ENCODE data around the gene SPRR1B.

SPRR1B gene, protein sequence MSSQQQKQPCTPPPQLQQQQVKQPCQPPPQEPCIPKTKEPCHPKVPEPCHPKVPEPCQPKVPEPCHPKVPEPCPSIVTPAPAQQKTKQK

DNA sequence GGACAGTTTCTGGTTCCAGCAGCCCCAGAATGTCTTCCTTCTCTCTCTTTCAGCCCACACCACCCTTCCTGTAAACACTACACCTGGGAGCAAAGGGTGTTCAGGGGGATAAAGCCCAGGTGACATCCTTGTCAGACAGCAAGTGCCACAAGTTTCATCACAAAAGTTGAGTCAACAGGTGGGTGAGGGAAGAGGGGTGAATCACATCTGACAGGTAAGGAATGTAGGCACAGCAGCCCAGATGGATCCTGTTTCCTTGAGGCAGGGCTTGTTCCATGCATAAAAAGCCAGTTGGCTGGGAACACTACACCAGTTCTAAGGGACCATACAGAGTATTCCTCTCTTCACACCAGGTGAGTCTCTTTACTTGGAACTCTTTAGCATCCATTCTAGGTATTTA lies at the start of gene SPRR1B:
SPRR1B (plus strand) TSS at position 309 of the 400 bp plus-strand sequence. CDS start 1,143 bp downstream, outside the sequence.
- Histone ChIP-seq H3K27me3 (replicated peaks; ENCODE audit: control insufficient read depth, insufficient read depth, low read length) (peaks cover 3% of the 10 kb centered on the region), H3K9me3 (ENCODE audit: control insufficient read depth, low read length) (no peaks in the 10 kb centered on the region), H3K9ac (ENCODE audit: low read length) (no peak within 1 kb of the TSS), H3K36me3 (ENCODE audit: control insufficient read depth, insufficient read depth, low read length, severe bottlenecking) (no peaks in the 10 kb centered on the region), H3K4me3 (ENCODE audit: low read length) (no peak within 1 kb of the TSS), H3K4me1 (ENCODE audit: control insufficient read depth, insufficient read depth, low read length) (no peaks in the 10 kb centered on the region)
- DNase-seq (ENCODE audit: low read depth) = no peak

DNA sequence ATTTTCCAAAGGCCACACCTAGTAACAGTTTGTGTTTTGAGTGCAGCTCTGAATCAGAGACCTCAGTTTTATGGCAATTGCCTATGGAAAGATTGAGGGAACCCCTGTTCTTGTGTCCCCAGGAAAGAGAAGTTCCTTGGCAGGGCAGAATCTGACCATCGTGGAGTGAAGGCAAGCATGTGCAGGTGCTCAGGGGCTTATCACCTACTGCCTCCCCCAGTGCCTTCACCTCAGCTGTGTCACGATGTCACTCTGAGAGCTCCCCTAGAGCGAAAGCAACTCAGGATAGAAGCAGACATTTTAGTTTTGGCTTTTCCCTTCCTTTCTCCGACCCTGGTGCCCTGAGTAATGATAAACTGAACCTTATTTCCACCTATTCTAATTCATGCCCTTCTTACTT lies 48.9 kb upstream of the SPRR1B start:
- H3K9me3 ChIP-seq (ENCODE audit: control insufficient read depth, low read length) = no peaks in the 10 kb centered on the region
- no peak overlapping the region for H3K9ac ChIP-seq (ENCODE audit: low read length)
- H3K4me1 ChIP-seq (ENCODE audit: control insufficient read depth, insufficient read depth, low read length) = no peaks in the 10 kb centered on the region
- peaks cover 15% of the 10 kb centered on the region for H3K27me3 ChIP-seq (replicated peaks; ENCODE audit: control insufficient read depth, insufficient read depth, low read length)
- no peak for DNase-seq (ENCODE audit: low read depth)
- no peak overlapping the region for H3K4me3 ChIP-seq (ENCODE audit: low read length)
- no peaks in the 10 kb centered on the region for H3K36me3 ChIP-seq (ENCODE audit: control insufficient read depth, insufficient read depth, low read length, severe bottlenecking)

DNA sequence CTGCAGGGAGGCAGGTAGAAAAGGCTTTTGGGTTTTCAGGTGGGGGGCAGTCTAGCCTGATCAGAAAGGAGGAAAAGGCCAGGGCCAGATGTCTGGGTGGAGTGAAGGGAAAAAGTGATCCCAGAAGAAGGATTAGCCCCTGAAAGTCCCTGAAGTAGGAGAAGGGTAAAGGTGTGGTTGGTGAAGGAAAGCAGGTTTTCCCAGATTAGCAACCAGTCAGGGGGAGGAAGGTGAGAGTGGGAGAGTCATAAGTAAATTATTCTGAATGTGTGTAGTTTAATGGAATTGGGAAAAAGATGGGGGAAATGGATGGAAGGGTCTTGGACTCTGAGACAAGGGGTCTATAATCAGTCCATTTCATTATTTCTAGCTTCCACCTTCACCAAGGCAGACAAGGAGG lies 47.8 kb upstream of the SPRR1B start:
- no peaks in the 10 kb centered on the region for H3K9me3 ChIP-seq (ENCODE audit: control insufficient read depth, low read length)
- no peaks in the 10 kb centered on the region for H3K36me3 ChIP-seq (ENCODE audit: control insufficient read depth, insufficient read depth, low read length, severe bottlenecking)
- H3K4me1 ChIP-seq (ENCODE audit: control insufficient read depth, insufficient read depth, low read length) = no peaks in the 10 kb centered on the region
- H3K9ac ChIP-seq (ENCODE audit: low read length) = no peak overlapping the region
- peaks cover 15% of the 10 kb centered on the region for H3K27me3 ChIP-seq (replicated peaks; ENCODE audit: control insufficient read depth, insufficient read depth, low read length)
- no peak overlapping the region for H3K4me3 ChIP-seq (ENCODE audit: low read length)
- DNase-seq (ENCODE audit: low read depth) = no peak

DNA sequence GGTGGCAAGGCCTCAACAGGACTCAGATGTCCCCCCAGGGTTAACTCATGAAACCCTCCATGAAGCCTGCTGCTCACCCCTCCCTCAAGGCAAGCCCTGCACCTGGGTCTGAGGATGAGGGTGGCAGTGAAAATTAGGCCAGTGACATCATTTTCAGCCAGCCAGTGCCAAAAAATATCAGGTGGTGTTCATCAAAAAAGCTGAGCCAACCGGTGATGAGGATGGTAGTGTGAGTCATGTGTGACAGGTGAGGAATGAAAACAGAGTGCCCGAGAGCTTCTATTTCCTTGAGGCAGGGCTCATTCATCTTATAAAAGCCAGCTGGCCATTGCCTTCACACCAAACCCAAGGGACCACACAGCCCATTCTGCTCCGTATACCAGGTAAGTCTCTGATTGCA lies 47.3 kb upstream of the SPRR1B start, which contains the start of gene SPRR1A:
SPRR1A (plus strand) TSS at position 339 of the 400 bp plus-strand sequence. CDS start 1,150 bp downstream, outside the sequence.
- H3K9me3 ChIP-seq (ENCODE audit: control insufficient read depth, low read length) = no peaks in the 10 kb centered on the region
- no peak within 1 kb of the TSS for H3K4me3 ChIP-seq (ENCODE audit: low read length)
- no peak for DNase-seq (ENCODE audit: low read depth)
- H3K27me3 ChIP-seq (replicated peaks; ENCODE audit: control insufficient read depth, insufficient read depth, low read length) = peaks cover 12% of the 10 kb centered on the region
- H3K36me3 ChIP-seq (ENCODE audit: control insufficient read depth, insufficient read depth, low read length, severe bottlenecking) = no peaks in the 10 kb centered on the region
- H3K4me1 ChIP-seq (ENCODE audit: control insufficient read depth, insufficient read depth, low read length) = no peaks in the 10 kb centered on the region
- H3K9ac ChIP-seq (ENCODE audit: low read length) = no peak within 1 kb of the TSS

DNA sequence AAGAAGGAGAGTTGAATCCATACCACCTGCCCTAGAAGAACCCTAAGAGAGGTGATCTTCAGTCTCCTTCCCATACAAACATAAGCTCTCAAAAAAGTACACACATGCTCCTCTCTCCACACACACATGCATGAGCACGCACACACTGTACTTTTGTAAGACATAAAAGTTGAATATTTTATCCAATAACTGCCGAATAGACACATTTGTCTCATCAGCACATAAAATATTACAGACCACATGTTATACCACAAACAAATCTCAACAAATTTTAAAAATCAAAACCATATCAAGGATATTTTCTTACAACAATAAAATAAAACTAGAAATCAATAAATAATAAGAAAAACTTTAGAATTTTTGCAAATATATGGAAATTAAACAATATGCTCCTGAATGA lies 44.4 kb upstream of the SPRR1B start:
- H3K4me3 ChIP-seq (ENCODE audit: low read length) = no peak overlapping the region
- H3K27me3 ChIP-seq (replicated peaks; ENCODE audit: control insufficient read depth, insufficient read depth, low read length) = peaks cover 3% of the 10 kb centered on the region

DNA sequence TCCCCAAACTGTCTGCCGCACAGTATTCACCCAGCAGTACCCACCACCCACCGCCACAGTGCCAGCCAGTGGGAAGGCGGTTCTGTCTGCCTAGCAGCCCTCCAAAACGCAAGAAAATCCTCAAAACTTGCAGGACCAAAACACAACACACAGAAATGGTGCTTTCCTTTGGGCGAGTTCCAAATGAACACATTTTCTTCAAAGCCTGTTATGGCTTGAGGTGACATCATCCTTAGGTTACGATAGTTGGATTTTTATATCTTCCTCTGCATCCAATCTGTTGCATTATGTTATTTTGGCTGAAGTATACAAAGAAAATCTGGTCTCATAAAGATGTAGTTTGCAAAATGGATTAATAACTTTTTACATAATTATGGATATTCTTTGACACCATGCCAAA lies 37.8 kb upstream of the SPRR1B start:
- Histone ChIP-seq H3K36me3 (ENCODE audit: control insufficient read depth, insufficient read depth, low read length, severe bottlenecking) (no peaks in the 10 kb centered on the region), H3K4me1 (ENCODE audit: control insufficient read depth, insufficient read depth, low read length) (no peaks in the 10 kb centered on the region), H3K4me3 (ENCODE audit: low read length) (no peak overlapping the region), H3K27me3 (replicated peaks; ENCODE audit: control insufficient read depth, insufficient read depth, low read length) (peaks cover 4% of the 10 kb centered on the region), H3K9me3 (ENCODE audit: control insufficient read depth, low read length) (no peaks in the 10 kb centered on the region), H3K9ac (ENCODE audit: low read length) (no peak overlapping the region)
- no peak for DNase-seq (ENCODE audit: low read depth)

More for the DNA sequence above, 44.4 kb upstream of the SPRR1B start:
- Histone ChIP-seq H3K36me3 (ENCODE audit: control insufficient read depth, insufficient read depth, low read length, severe bottlenecking) (no peaks in the 10 kb centered on the region), H3K9me3 (ENCODE audit: control insufficient read depth, low read length) (no peaks in the 10 kb centered on the region), H3K9ac (ENCODE audit: low read length) (no peak overlapping the region), H3K4me1 (ENCODE audit: control insufficient read depth, insufficient read depth, low read length) (no peaks in the 10 kb centered on the region)
- no peak for DNase-seq (ENCODE audit: low read depth)

DNA sequence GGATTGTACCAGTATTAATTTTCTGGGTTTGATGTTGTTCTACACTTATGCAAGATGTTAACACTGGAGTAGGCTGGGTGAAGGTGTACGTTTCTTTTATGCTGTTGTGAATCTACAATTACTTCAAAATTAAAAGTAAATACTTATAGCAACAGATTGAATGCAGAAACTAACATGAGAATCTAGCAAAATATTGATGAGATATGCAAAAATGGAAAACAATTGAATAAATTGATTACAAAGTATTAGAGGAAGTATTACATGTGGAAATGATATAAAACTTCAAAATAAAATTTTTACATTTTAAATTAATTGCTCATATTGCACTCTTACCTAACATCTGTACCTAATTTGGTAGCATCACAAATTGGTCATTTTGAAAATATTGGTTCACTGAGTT lies 35.2 kb upstream of the SPRR1B start:
- Histone ChIP-seq H3K9me3 (ENCODE audit: control insufficient read depth, low read length) (no peaks in the 10 kb centered on the region), H3K36me3 (ENCODE audit: control insufficient read depth, insufficient read depth, low read length, severe bottlenecking) (no peaks in the 10 kb centered on the region), H3K9ac (ENCODE audit: low read length) (no peak overlapping the region), H3K4me1 (ENCODE audit: control insufficient read depth, insufficient read depth, low read length) (no peaks in the 10 kb centered on the region), H3K4me3 (ENCODE audit: low read length) (no peak overlapping the region), H3K27me3 (replicated peaks; ENCODE audit: control insufficient read depth, insufficient read depth, low read length) (peaks cover 8% of the 10 kb centered on the region)
- DNase-seq (ENCODE audit: low read depth) = no peak

DNA sequence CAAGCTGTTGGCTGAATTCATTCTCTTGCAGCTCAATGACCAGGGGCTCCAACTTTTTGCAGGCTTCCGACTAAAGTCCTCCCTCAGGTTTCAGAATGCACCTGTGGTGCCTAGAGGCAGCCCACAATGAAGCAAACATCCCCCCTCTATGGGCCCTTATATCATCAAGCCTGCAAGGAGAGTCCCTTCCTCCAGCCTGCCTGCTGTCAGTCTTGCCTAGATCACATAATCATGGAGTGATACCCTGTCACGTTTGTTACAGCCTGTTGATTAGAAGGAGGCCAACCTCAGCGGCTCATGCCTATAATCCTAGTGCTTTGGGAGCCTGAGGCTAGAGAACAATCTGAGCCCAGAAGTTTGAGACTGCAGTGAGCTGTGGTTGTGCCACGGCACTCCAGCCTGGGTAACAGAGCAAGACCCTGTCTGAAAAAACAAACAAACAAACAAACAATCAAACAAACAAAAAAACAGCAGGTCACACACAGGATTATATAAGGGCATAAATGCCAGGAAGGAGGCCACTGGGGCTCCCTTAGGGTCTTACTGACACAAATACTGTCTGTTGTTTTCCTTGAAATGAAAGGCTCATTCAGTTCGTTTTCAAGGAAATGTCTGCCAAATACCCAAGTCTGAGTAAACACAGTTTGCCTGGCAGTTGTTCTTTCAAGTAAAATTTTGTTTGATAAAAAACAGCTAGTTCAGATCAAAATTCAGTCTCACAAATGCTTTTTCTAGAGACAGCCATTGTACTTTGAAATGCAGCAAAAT lies 34.2 kb upstream of the SPRR1B start:
- Histone ChIP-seq H3K4me3 (ENCODE audit: low read length) (no peak overlapping the region), H3K4me1 (ENCODE audit: control insufficient read depth, insufficient read depth, low read length) (no peaks in the 10 kb centered on the region), H3K9ac (ENCODE audit: low read length) (no peak overlapping the region), H3K27me3 (replicated peaks; ENCODE audit: control insufficient read depth, insufficient read depth, low read length) (peaks cover 8% of the 10 kb centered on the region), H3K9me3 (ENCODE audit: control insufficient read depth, low read length) (no peaks in the 10 kb centered on the region), H3K36me3 (ENCODE audit: control insufficient read depth, insufficient read depth, low read length, severe bottlenecking) (no peaks in the 10 kb centered on the region)
- DNase-seq (ENCODE audit: low read depth) = no peak

DNA sequence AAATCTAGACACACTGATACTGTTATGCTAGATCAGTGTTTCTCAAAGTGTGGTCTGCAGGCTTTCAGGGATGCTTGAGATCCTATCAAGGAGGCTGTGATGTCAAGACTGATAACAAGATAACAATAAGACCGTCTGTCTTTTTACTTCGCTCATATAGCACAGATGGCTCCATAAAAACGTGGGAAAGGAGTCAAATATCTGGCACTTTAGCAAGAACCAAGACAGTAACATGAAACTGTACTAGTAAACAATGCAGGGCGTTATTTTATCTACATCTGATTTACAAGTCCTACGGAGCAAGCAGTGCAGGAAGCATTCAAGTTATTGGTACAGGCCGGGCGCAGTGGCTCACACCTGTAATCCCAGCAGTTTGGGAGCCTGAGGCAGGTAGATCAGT lies 33.1 kb upstream of the SPRR1B start:
- Histone ChIP-seq H3K4me1 (ENCODE audit: control insufficient read depth, insufficient read depth, low read length) (no peaks in the 10 kb centered on the region), H3K9me3 (ENCODE audit: control insufficient read depth, low read length) (no peaks in the 10 kb centered on the region), H3K9ac (ENCODE audit: low read length) (no peak overlapping the region), H3K4me3 (ENCODE audit: low read length) (no peak overlapping the region), H3K36me3 (ENCODE audit: control insufficient read depth, insufficient read depth, low read length, severe bottlenecking) (no peaks in the 10 kb centered on the region), H3K27me3 (replicated peaks; ENCODE audit: control insufficient read depth, insufficient read depth, low read length) (peaks cover 8% of the 10 kb centered on the region)
- DNase-seq (ENCODE audit: low read depth) = no peak

DNA sequence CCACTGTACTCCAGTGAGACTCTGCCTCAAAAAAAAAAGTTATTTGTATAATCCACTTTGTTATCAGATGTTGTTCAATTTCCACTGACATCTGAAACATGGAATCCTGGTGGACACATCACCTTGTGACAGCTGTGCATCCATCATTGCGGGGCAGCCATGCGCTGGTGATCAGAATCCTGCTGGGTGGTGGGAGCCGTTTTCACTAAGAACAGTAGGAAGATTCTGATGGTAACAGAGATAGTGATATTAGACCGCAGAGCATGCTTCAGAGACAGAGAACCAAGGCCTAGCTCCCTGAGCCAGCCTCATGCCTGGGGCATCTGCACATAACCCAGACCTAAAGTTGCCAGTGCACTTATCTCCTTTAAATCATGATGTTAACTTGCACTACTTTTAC lies 32.5 kb upstream of the SPRR1B start:
- H3K36me3 ChIP-seq (ENCODE audit: control insufficient read depth, insufficient read depth, low read length, severe bottlenecking) = no peaks in the 10 kb centered on the region
- no peak overlapping the region for H3K4me3 ChIP-seq (ENCODE audit: low read length)
- H3K27me3 ChIP-seq (replicated peaks; ENCODE audit: control insufficient read depth, insufficient read depth, low read length) = peaks cover 8% of the 10 kb centered on the region
- H3K4me1 ChIP-seq (ENCODE audit: control insufficient read depth, insufficient read depth, low read length) = no peaks in the 10 kb centered on the region
- no peak overlapping the region for H3K9ac ChIP-seq (ENCODE audit: low read length)
- no peaks in the 10 kb centered on the region for H3K9me3 ChIP-seq (ENCODE audit: control insufficient read depth, low read length)
- DNase-seq (ENCODE audit: low read depth) = no peak

DNA sequence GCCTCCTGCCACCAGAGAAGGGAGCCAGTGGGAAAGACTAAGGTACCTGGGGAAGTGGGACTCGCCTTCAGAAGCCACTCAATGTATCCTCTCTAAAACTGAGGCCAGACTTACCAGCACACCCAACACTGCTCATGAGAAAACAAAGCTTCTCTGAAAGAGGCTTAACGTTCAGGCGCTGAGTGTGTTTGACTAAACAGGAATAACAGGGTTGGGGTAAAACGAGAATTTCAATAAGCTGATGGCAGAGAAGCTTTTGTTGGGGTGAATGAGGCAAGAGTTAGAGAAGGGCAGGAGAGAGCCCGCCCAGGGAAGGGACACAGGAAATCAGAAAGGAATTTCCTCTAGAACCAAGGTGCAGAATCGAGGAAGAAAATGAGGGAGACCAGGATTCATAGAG lies 31.2 kb upstream of the SPRR1B start:
- H3K27me3 ChIP-seq (replicated peaks; ENCODE audit: control insufficient read depth, insufficient read depth, low read length) = peaks cover 8% of the 10 kb centered on the region
- H3K36me3 ChIP-seq (ENCODE audit: control insufficient read depth, insufficient read depth, low read length, severe bottlenecking) = no peaks in the 10 kb centered on the region
- H3K9me3 ChIP-seq (ENCODE audit: control insufficient read depth, low read length) = no peaks in the 10 kb centered on the region
- H3K4me1 ChIP-seq (ENCODE audit: control insufficient read depth, insufficient read depth, low read length) = no peaks in the 10 kb centered on the region
- H3K9ac ChIP-seq (ENCODE audit: low read length) = no peak overlapping the region
- DNase-seq (ENCODE audit: low read depth) = no peak
- no peak overlapping the region for H3K4me3 ChIP-seq (ENCODE audit: low read length)

Data from adipocyte (in vitro differentiated cells).